Measurements from ENCODE around the gene SRSF6. TPM values are rescaled to one million over a fixed set of nuclear protein-coding genes. Genes with fewer than 3 reads are reported as not detected.

Gene SRSF6
- total RNA-seq, 2 experiments from 2014 or later, result 112 to 114 TPM

DNA sequence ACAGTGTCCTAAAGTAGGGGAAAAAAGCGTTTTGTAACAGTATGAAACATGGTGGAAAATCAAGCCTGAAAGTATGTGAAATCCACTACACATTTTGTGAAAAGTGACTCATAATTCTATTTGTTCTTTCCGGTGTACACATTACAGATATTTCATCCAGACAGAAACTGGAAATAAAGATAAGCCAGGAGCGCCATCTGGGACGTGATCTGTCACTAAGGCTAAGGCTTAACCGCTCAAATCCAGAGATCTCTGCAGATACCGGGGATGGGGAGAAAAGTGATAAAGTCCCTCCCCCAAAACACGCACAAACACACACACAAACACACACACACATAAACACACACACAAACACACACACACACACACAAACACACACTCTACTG lies 26.6 kb upstream of the SRSF6 start:
- Mint-ChIP-seq H3K27ac (no peak overlapping the region), H3K9me3 (no peaks in the 10 kb centered on the region), H3K27me3 (peaks cover 14% of the 10 kb centered on the region), H3K4me1 (ENCODE audit: low read depth) (no peaks in the 10 kb centered on the region), H3K36me3 (ENCODE audit: low read depth) (no peaks in the 10 kb centered on the region), H3K4me3 (no peak overlapping the region)
- DNase-seq (no peak), ATAC-seq (no peak)
- POLR2A ChIA-PET, result no interaction called here
- intact Hi-C loops (cut with micrococcal nuclease), result no loop called here
- CTCF ChIA-PET, result no interaction called here
- TF ChIP-seq, protein P1, sequence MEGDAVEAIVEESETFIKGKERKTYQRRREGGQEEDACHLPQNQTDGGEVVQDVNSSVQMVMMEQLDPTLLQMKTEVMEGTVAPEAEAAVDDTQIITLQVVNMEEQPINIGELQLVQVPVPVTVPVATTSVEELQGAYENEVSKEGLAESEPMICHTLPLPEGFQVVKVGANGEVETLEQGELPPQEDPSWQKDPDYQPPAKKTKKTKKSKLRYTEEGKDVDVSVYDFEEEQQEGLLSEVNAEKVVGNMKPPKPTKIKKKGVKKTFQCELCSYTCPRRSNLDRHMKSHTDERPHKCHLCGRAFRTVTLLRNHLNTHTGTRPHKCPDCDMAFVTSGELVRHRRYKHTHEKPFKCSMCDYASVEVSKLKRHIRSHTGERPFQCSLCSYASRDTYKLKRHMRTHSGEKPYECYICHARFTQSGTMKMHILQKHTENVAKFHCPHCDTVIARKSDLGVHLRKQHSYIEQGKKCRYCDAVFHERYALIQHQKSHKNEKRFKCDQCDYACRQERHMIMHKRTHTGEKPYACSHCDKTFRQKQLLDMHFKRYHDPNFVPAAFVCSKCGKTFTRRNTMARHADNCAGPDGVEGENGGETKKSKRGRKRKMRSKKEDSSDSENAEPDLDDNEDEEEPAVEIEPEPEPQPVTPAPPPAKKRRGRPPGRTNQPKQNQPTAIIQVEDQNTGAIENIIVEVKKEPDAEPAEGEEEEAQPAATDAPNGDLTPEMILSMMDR (IDR thresholded peaks at IDR 0.05), result no peak

DNA sequence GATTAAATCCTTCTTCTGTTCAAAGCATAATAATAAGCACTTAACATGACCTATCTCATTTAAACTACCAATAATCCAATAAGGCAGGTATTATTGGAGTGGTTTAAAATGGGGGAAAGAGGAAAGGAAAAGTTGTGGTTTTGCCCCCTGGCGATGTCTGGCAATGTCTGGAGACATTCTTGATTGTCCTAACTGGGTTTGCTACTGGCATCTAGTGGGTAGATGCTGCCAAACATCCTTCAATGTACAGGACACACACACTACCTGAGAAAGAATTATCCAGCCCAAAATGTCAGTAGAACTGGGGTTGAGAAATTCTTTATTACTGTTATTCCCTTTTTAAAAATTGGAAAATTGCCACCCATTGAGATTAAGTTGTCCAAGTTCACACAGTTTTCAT lies 25.2 kb upstream of the SRSF6 start:
- Mint-ChIP-seq H3K36me3 (ENCODE audit: low read depth) (no peaks in the 10 kb centered on the region), H3K4me1 (ENCODE audit: low read depth) (no peaks in the 10 kb centered on the region), H3K27ac (no peak overlapping the region), H3K4me3 (no peak overlapping the region), H3K27me3 (peaks cover 7% of the 10 kb centered on the region), H3K9me3 (no peaks in the 10 kb centered on the region)
- TF ChIP-seq, protein P1 (IDR thresholded peaks at IDR 0.05), result no peak
- DNase-seq (no peak), ATAC-seq (no peak)
- CTCF ChIA-PET, result no interaction called here
- POLR2A ChIA-PET, result no interaction called here
- intact Hi-C loops (cut with micrococcal nuclease), result no loop called here

DNA sequence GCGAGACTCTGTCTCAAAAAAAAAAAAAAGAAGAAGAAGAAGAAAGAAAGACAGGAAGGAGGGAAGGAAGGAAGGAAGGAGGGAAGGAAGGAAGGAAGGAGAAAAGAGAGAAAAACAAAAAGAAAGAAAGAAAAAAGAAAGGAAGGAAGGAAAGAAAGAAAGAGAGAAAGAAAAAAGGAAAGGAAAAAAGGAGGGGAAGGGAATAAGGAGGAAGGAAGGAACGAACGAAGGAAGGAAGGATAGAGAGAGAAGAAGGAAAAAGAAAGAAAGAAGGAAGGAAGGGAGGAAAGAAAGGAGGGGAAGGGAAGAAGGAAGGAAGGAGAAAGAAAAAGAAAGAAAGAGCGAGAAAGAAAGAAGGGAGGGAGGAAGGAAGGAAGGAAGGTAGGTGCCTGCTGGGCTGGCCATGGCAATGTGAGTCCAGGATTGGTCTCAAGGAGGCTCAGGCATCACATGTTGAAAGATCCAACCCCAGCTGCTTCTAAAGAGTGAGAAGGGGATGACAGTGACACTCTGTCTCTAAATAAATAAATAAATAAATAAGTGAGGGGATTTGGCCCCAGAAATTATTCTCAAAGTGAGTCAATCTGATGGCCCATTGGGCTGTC lies 24.3 kb upstream of the SRSF6 start:
- DNase-seq, result no peak
- POLR2A ChIA-PET, result no interaction called here

DNA sequence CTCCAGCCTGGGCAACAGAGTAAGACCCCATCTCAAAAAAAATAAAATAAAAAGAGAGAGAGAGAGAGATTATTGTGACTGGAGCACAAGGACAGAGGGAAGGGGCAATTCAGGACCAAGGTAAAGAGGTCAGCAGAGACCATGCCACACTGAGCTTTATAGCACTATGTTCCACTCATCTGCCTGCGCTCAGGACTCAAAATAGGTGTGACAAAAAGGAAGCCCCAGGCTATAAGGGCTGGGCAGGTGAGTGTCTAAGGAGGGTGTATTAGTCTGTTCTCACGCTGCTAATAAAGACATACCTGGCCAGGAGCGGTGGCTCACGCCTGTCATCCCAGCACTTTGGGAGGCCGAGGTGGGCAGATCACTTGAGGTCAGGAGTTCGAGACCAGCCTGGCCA lies 23.1 kb upstream of the SRSF6 start:
- CTCF ChIA-PET, result interaction anchor here (1.4 kb wide), 1 partner anchor 15 kb away, joined by 6 read pairs; no protein-coding TSS in a partner anchor

More for the DNA sequence above, 24.3 kb upstream of the SRSF6 start:
- Mint-ChIP-seq H3K4me1 (ENCODE audit: low read depth) (no peaks in the 10 kb centered on the region), H3K27me3 (peaks cover 7% of the 10 kb centered on the region), H3K36me3 (ENCODE audit: low read depth) (no peaks in the 10 kb centered on the region), H3K27ac (no peak overlapping the region), H3K9me3 (no peaks in the 10 kb centered on the region), H3K4me3 (no peak overlapping the region)
- CTCF ChIA-PET, result no interaction called here
- ATAC-seq, result no peak
- intact Hi-C loops (cut with micrococcal nuclease), result no loop called here
- TF ChIP-seq, protein P1 (IDR thresholded peaks at IDR 0.05), result no peak

DNA sequence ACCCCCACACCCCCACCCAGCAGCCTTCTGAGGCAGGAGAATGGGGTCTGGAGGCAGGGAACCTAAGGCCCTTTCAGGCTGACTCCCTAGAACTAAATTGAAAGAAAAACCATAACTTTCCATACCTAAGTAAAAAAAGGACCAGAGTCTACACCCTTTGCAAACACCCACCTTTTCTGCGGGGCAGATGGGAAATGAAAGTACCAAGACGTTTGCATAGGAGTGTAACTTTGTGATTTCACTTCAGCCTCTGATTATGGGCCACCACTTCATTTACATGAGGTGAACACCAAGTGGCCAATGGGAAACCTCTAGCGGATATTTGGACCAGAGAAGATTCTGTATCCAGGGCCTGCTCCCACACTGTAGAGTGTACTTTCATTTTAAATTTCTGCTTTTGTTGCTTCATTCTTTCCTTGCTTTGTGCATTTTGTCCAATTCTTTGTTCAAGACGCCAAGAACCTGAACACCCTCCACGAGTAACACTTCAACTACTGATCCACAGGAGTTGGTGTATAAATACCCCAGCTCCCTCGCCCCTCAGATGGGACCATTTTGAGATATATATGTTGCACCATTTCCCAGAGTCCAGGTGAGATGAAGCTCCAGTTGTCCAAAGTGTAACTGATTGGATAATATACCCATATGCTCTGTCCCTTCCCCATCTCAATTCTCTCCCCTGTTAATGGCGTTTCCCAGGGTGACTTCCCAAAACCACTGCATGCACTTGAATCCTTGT lies 18.9 kb upstream of the SRSF6 start:
- no peaks in the 10 kb centered on the region for H3K36me3 Mint-ChIP-seq (ENCODE audit: low read depth)
- peaks cover 11% of the 10 kb centered on the region for H3K4me1 Mint-ChIP-seq (ENCODE audit: low read depth)
- no peak for ATAC-seq
- peaks cover 6% of the 10 kb centered on the region for H3K9me3 Mint-ChIP-seq
- H3K4me3 Mint-ChIP-seq, result no peak overlapping the region
- CTCF ChIA-PET, result no interaction called here
- POLR2A ChIA-PET, result no interaction called here
- DNase-seq, result no peak
- TF ChIP-seq, protein P1 (IDR thresholded peaks at IDR 0.05), result no peak
- H3K27ac Mint-ChIP-seq, result no peak overlapping the region
- H3K27me3 Mint-ChIP-seq, result peaks cover 3% of the 10 kb centered on the region
- intact Hi-C loops (cut with micrococcal nuclease), result no loop called here

More for the DNA sequence above, 23.1 kb upstream of the SRSF6 start:
- no peak for ATAC-seq
- Mint-ChIP-seq H3K27ac (no peak overlapping the region), H3K27me3 (peaks cover 7% of the 10 kb centered on the region), H3K36me3 (ENCODE audit: low read depth) (no peaks in the 10 kb centered on the region), H3K4me3 (no peak overlapping the region), H3K9me3 (peaks cover 6% of the 10 kb centered on the region), H3K4me1 (ENCODE audit: low read depth) (peaks cover 10% of the 10 kb centered on the region)
- TF ChIP-seq, protein P1 (IDR thresholded peaks at IDR 0.05), result no peak
- no peak for DNase-seq
- POLR2A ChIA-PET, result no interaction called here
- intact Hi-C loops (cut with micrococcal nuclease), result no loop called here

Data from activated CD8-positive, alpha-beta T cell treated with anti-CD3 and anti-CD28 coated beads for 36 hours (primary cell).